Ovary (tissue), 3 donors: ENCODE measurements around the gene ZDBF2.

ENCODE experiments used
- CTCF ChIP-seq, 3 donors: fragments of 450-650 bp in 2 of 3; fragments of 200-600 bp in 1 of 3; IDR thresholded peaks; one replicate each; pipeline versions ENCODE4 v1.5.1 to v1.8.0; 2016 to 2022; ENCODE audit warnings: antibody characterized with exemption in 3 of 3, mild to moderate bottlenecking in 1 of 3
- POLR2A ChIP-seq: fragments of 450-650 bp; IDR thresholded peaks from one replicate; pipeline ENCODE4 v1.6.1; 2017; ENCODE audit warnings: antibody characterized with exemption, mild to moderate bottlenecking, moderate library complexity
- donor health status: DM: no; HTN: no; CAD: no.

- no peak for TF ChIP-seq CTCF (IDR thresholded peaks at IDR 0.05)
- TF ChIP-seq POLR2A: no peak
Observed at GRCh38 chr2:206229642-206230041, 44.8 kb upstream of the ZDBF2 start.
